Osteocyte (in vitro differentiated cells): Measurements from ENCODE around the gene AHR. TPM values are rescaled to one million over a fixed set of nuclear protein-coding genes. Genes with fewer than 3 reads are reported as not detected.

Experiments
- DNase-seq: peaks from one replicate; pipeline ENCODE4 v3.0.0; 2021; ENCODE audit warnings: mixed read lengths; ENCODE audit not compliant: unreplicated experiment; ENCODE audit errors: extremely low spot score
- H3K27ac Mint-ChIP-seq: one replicate; pipeline ENCODE4 v1.8.0; 2021; ENCODE audit warnings: mild to moderate bottlenecking, mixed read lengths; ENCODE audit not compliant: unreplicated experiment
- H3K27me3 Mint-ChIP-seq: one replicate; pipeline ENCODE4 v1.8.0; 2021; ENCODE audit warnings: mixed read lengths; ENCODE audit not compliant: unreplicated experiment
- H3K36me3 Mint-ChIP-seq: one replicate; pipeline ENCODE4 v1.8.0; 2021; ENCODE audit warnings: mixed read lengths; ENCODE audit not compliant: unreplicated experiment
- H3K4me1 Mint-ChIP-seq: one replicate; pipeline ENCODE4 v1.8.0; 2021; ENCODE audit warnings: mixed read lengths; ENCODE audit not compliant: unreplicated experiment
- H3K4me3 Mint-ChIP-seq: one replicate; pipeline ENCODE4 v1.8.0; 2021; ENCODE audit warnings: mild to moderate bottlenecking, moderate library complexity, mixed read lengths; ENCODE audit not compliant: unreplicated experiment
- H3K9me3 Mint-ChIP-seq: one replicate; pipeline ENCODE4 v1.8.0; 2021; ENCODE audit warnings: mixed read lengths; ENCODE audit not compliant: unreplicated experiment
- CTCF ChIP-seq: fragments of 200-600 bp; sonication (generic); IDR thresholded peaks from 2 replicates; pipeline ENCODE4 v1.5.0; 2021; ENCODE audit warnings: antibody characterized with exemption, mild to moderate bottlenecking, moderate library complexity
- total RNA-seq: library from RNA; stranded (reverse); gene quantifications from 2 replicates; pipeline ENCODE4 v1.2.1, GENCODE V29; 2021

The AHR gene
- total RNA-seq, 1 donor from 2014 or later = 270 TPM

GRCh38 chr7:17289074-17289645 is 9.3 kb upstream of the AHR start:
- peaks cover under 1% of the 10 kb centered on the region for H3K36me3 Mint-ChIP-seq

GRCh38 chr7:17292843-17293242 is 5.6 kb upstream of the AHR start:
- Mint-ChIP-seq H3K36me3 (no peaks in the 10 kb centered on the region), H3K27ac (no peak overlapping the region), H3K27me3 (no peaks in the 10 kb centered on the region), H3K4me3 (no peak overlapping the region), H3K9me3 (no peaks in the 10 kb centered on the region), H3K4me1 (peaks cover 43% of the 10 kb centered on the region)
- DNase-seq = no peak
- TF ChIP-seq CTCF = no peak

More at GRCh38 chr7:17289074-17289645, 9.3 kb upstream of the AHR start:
- no peak for DNase-seq
- Mint-ChIP-seq H3K4me3 (no peak overlapping the region), H3K27ac (no peak overlapping the region), H3K27me3 (no peaks in the 10 kb centered on the region), H3K4me1 (peaks cover 17% of the 10 kb centered on the region), H3K9me3 (no peaks in the 10 kb centered on the region)
- TF ChIP-seq CTCF = no peak

- no peaks in the 10 kb centered on the region for H3K27me3 Mint-ChIP-seq
- DNase-seq = no peak
- no peak for TF ChIP-seq CTCF
- H3K4me3 Mint-ChIP-seq = no peak overlapping the region
- no peak overlapping the region for H3K27ac Mint-ChIP-seq
- H3K4me1 Mint-ChIP-seq = peaks cover 47% of the 10 kb centered on the region
- no peaks in the 10 kb centered on the region for H3K9me3 Mint-ChIP-seq
- H3K36me3 Mint-ChIP-seq = no peaks in the 10 kb centered on the region
These were observed 5.0 kb upstream of the AHR start for GRCh38 chr7:17293481-17293880.

GRCh38 chr7:17297243-17297642 is 1.2 kb upstream of the AHR start:
- no peaks in the 10 kb centered on the region for H3K27me3 Mint-ChIP-seq
- H3K9me3 Mint-ChIP-seq = no peaks in the 10 kb centered on the region
- H3K27ac Mint-ChIP-seq = peak overlapping the region; percentile 83
- H3K36me3 Mint-ChIP-seq = peaks cover 10% of the 10 kb centered on the region
- H3K4me1 Mint-ChIP-seq = peaks cover 36% of the 10 kb centered on the region
- peak overlapping the region; percentile 14 for H3K4me3 Mint-ChIP-seq
- TF ChIP-seq CTCF = no peak
- DNase-seq = no peak

- Mint-ChIP-seq H3K27ac (peak overlapping the region; percentile 93), H3K27me3 (no peaks in the 10 kb centered on the region), H3K4me3 (peak overlapping the region; percentile 96), H3K36me3 (peaks cover 10% of the 10 kb centered on the region), H3K4me1 (peaks cover 38% of the 10 kb centered on the region), H3K9me3 (no peaks in the 10 kb centered on the region)
- TF ChIP-seq CTCF = no peak
- peak; percentile 85 for DNase-seq
These were observed 509 bp downstream of the AHR start for GRCh38 chr7:17298840-17299482.
